ENCODE measurements around the gene DFFB. TPM values are rescaled to one million over a fixed set of nuclear protein-coding genes. Genes with fewer than 3 reads are reported as not detected.

DFFB gene
- total RNA-seq (2022; extraction: Qiagen RNA extraction; ENCODE audit: low read depth), result 2.2 to 5.0 TPM (median 4.2 TPM) in 5 replicates

GRCh38 chr1:3856923-3857790, at the start of gene DFFB, which contains the start of gene CEP104:
Gene DFFB, plus strand, starts transcription at chr1:3857476. Its CDS starts 128 bp downstream, at chr1:3857604.
Gene CEP104, minus strand, starts transcription at chr1:3857211. Its CDS starts 4,804 bp downstream, at chr1:3852407.

DNA sequence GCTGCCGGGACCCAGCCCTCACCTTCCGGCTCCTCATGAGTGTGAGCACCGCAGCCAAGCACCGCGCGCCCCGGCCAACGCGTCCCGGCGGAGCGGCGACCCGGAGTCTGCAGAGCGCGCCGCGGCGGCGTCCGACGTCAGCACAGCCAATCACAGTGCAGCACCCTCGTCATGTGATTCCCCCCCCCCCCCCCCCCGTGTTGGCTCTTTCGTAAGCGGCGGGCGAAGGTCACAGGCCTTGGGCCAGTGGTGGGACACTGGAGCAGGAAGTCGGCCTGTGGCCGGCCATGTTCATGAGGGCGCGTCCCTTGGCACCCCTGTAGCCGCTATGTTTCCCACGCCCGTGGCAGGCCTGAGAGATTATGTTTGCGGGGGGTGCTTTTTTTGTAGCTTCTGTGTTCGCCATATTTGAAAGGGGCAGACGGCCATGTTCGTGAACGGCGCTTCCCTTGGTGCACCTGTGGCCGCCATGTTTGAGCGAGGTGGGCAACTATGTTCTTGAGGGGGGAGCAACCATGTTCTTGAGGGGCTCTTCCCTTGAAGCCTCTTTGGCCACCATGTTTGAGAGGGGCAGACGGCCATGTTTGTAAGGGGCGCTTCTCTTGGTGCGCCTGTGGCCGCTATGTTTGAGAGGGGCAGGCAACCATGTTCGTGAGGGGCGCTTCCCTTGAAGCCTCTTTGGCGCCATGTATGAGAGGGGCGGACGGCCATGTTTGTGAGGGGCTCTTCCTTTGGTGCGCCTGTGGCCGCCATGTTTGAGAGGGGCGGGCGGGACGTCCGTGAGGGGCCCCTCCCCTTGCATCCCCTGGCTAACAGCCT, 43.1 kb downstream of the DFFB start, which contains the start of gene C1orf174:
Gene C1orf174 (minus strand): TSS at position 123 of the 819 bp plus-strand sequence. CDS start 86 bp downstream, at position 37.

Other genes starting within 250 kb of the DFFB start
- gene MEGF6, start 246.0 kb upstream of the DFFB start, total RNA-seq (2022; extraction: Qiagen RNA extraction; ENCODE audit: low read depth), result 6.0 to 17.3 TPM (median 10.8 TPM) in 5 replicates
- 22.7 to 29.9 TPM (median 28.4 TPM) in 5 replicates for gene TPRG1L, start 232.5 kb upstream of the DFFB start, total RNA-seq (2022; extraction: Qiagen RNA extraction; ENCODE audit: low read depth)
- 14.7 to 19.9 TPM (median 19.2 TPM) in 5 replicates for gene WRAP73, start 207.4 kb upstream of the DFFB start, total RNA-seq (2022; extraction: Qiagen RNA extraction; ENCODE audit: low read depth)
- 0.59 to 0.83 TPM (median 0.71 TPM) in 5 replicates for gene TP73, start 205.0 kb upstream of the DFFB start, total RNA-seq (2022; extraction: Qiagen RNA extraction; ENCODE audit: low read depth)
- gene CCDC27, start 105.0 kb upstream of the DFFB start, total RNA-seq (2022; extraction: Qiagen RNA extraction; ENCODE audit: low read depth), result not detected in 5 replicates
- gene SMIM1, start 84.7 kb upstream of the DFFB start, total RNA-seq (2022; extraction: Qiagen RNA extraction; ENCODE audit: low read depth), result 1.0 to 2.1 TPM (median 1.6 TPM) in 4 of 5 replicates, not detected in the other
- 27.9 to 38.3 TPM (median 34.8 TPM) in 5 replicates for gene LRRC47, start 61.0 kb upstream of the DFFB start, total RNA-seq (2022; extraction: Qiagen RNA extraction; ENCODE audit: low read depth)
- 15.0 to 20.5 TPM (median 17.7 TPM) in 5 replicates for gene CEP104, start 265 bp upstream of the DFFB start, total RNA-seq (2022; extraction: Qiagen RNA extraction; ENCODE audit: low read depth)
- gene C1orf174, start 42.8 kb downstream of the DFFB start, total RNA-seq (2022; extraction: Qiagen RNA extraction; ENCODE audit: low read depth), result 23.1 to 25.9 TPM (median 25.2 TPM) in 5 replicates